Left lung (tissue), 10 donors: ENCODE data around the gene GSK3A. TPM values are rescaled to one million over a fixed set of nuclear protein-coding genes. Genes with fewer than 3 reads are reported as not detected.

Source experiments
- ATAC-seq: fragments of 200-7000 bp; cut with Tn5 transposase; one replicate; pipeline ENCODE4 v1.9.1; 2020; ENCODE audit warnings: moderate library complexity
- DNase-seq, 4 donors: peaks; one replicate each; pipeline ENCODE4 v3.0.0-alpha.2; 2013 to 2020
- H3K27ac ChIP-seq, 2 donors: fragments of 200-600 bp; sonication (generic) in 1 of 2; one replicate each; pipeline versions ENCODE4 v1.5.0 to v1.8.0; 2020 to 2021
- H3K27me3 ChIP-seq, 2 donors: fragments of 200-600 bp; sonication (generic) in 1 of 2; one replicate each; pipeline versions ENCODE4 v1.5.0 to v1.8.0; 2020 to 2021
- H3K36me3 ChIP-seq, 2 donors: fragments of 200-600 bp; sonication (generic) in 1 of 2; one replicate each; pipeline versions ENCODE4 v1.5.0 to v1.8.0; 2020 to 2021
- H3K4me1 ChIP-seq, 2 donors: fragments of 200-600 bp; one replicate each; pipeline ENCODE4 v1.8.0; 2021
- H3K4me3 ChIP-seq, 2 donors: fragments of 200-600 bp; sonication (generic) in 1 of 2; one replicate each; pipeline versions ENCODE4 v1.5.0 to v1.8.0; 2020 to 2021; ENCODE audit warnings: mild to moderate bottlenecking in 1 of 2
- H3K9me3 ChIP-seq, 2 donors: fragments of 200-600 bp; sonication (generic) in 1 of 2; one replicate each; pipeline versions ENCODE4 v1.5.0 to v1.8.0; 2020 to 2021
- CTCF ChIP-seq, 2 donors: fragments of 200-600 bp; sonication (generic) in 1 of 2; IDR thresholded peaks; one replicate each; pipeline versions ENCODE4 v1.5.0 to v1.8.0; 2021; ENCODE audit warnings: antibody characterized with exemption in 2 of 2
- intact Hi-C, 2 donors: fragments of 100-400 bp; cut with DNase I; formaldehyde crosslinking; loops; one replicate each; pipeline versions ENCODE4 v1.11.2 to v1.14.2; 2022
- polyA plus RNA-seq, 6 donors: library from polyadenylated mRNA; unstranded; fragments of 120-200 nt; gene quantifications; one replicate each; pipeline ENCODE4 v1.2.1, GENCODE V29; 2013; ENCODE audit not compliant: insufficient read length in 6 of 6
- total RNA-seq, 2 donors: library from RNA; stranded (reverse); fragmentation: NEBNext Ultra II Directional; extraction: Animal tissue kit (Norgen Biotek cat#: 25700); gene quantifications; one replicate each; pipeline ENCODE4 v1.2.1, GENCODE V29; 2021
- donor health status: DM: no; HTN: yes; CAD: no.
- donor health status: DM: no; HTN: no; CAD: no.

Gene GSK3A
- total and polyA plus RNA-seq, 8 donors = 33.4 to 67.4 (median 61.1) TPM

- Histone ChIP-seq H3K36me3 (peaks cover 0 to 99% of the 10 kb centered on the region in 2 donors), H3K27me3 (no peaks in the 10 kb centered on the region), H3K27ac (no peak overlapping the region), H3K4me3 (no peak overlapping the region), H3K4me1 (no peaks in the 10 kb centered on the region), H3K9me3 (no peaks in the 10 kb centered on the region)
- ATAC-seq (no peak), DNase-seq (peak in 1 of 4 donors; percentile 8)
- no peak for TF ChIP-seq CTCF (IDR thresholded peaks at IDR 0.05)
- intact Hi-C loops = no loop called here
Measured at GRCh38 chr19:42229301-42229854, 13.0 kb downstream of the GSK3A start.

GRCh38 chr19:42228641-42229040 lies 13.8 kb downstream of the GSK3A start:
- TF ChIP-seq CTCF (IDR thresholded peaks at IDR 0.05) = no peak
- Histone ChIP-seq H3K9me3 (no peaks in the 10 kb centered on the region), H3K27me3 (no peaks in the 10 kb centered on the region), H3K27ac (no peak overlapping the region), H3K36me3 (peaks cover 0 to 97% of the 10 kb centered on the region in 2 donors), H3K4me3 (no peak overlapping the region), H3K4me1 (no peaks in the 10 kb centered on the region)
- ATAC-seq (no peak), DNase-seq (peak in 1 of 4 donors; percentile 45)
- intact Hi-C loops = no loop called here

- Histone ChIP-seq H3K4me1 (peaks cover 0 to 6% of the 10 kb centered on the region in 2 donors), H3K9me3 (no peaks in the 10 kb centered on the region), H3K27me3 (no peaks in the 10 kb centered on the region), H3K27ac (no peak overlapping the region), H3K4me3 (no peak overlapping the region), H3K36me3 (peaks cover 0 to 79% of the 10 kb centered on the region in 2 donors)
- no peak for TF ChIP-seq CTCF (IDR thresholded peaks at IDR 0.05)
- DNase-seq (no peak), ATAC-seq (no peak)
- intact Hi-C loops = no loop called here
Measured at GRCh38 chr19:42226886-42227285, 15.5 kb downstream of the GSK3A start.

- peak in 1 of 4 donors; percentile 79 for DNase-seq
- TF ChIP-seq CTCF (IDR thresholded peaks at IDR 0.05) = no peak
- ATAC-seq = no peak
Measured at GRCh38 chr19:42225718-42226292, 16.6 kb downstream of the GSK3A start.

GRCh38 chr19:42224940-42225717 lies 17.3 kb downstream of the GSK3A start:
- Histone ChIP-seq H3K4me3 (no peak overlapping the region), H3K9me3 (no peaks in the 10 kb centered on the region), H3K27ac (no peak overlapping the region), H3K36me3 (peaks cover 0 to 62% of the 10 kb centered on the region in 2 donors), H3K4me1 (peaks cover 7 to 19% of the 10 kb centered on the region in 2 donors), H3K27me3 (no peaks in the 10 kb centered on the region)
- TF ChIP-seq CTCF (IDR thresholded peaks at IDR 0.05) = no peak
- intact Hi-C loops = no loop called here
- DNase-seq (no peak), ATAC-seq (no peak)

More at GRCh38 chr19:42225718-42226292, 16.6 kb downstream of the GSK3A start:
- no peaks in the 10 kb centered on the region for H3K27me3 ChIP-seq
- no peak overlapping the region for H3K4me3 ChIP-seq
- no peak overlapping the region for H3K27ac ChIP-seq
- peaks cover 0 to 69% of the 10 kb centered on the region in 2 donors for H3K36me3 ChIP-seq
- intact Hi-C loops = no loop called here
- peaks cover 5 to 16% of the 10 kb centered on the region in 2 donors for H3K4me1 ChIP-seq
- no peaks in the 10 kb centered on the region for H3K9me3 ChIP-seq
